HG03135 (cell line): Measurements from ENCODE around the gene REPIN1.
A peak's percentile ranks its signal among the peaks of the same experiment; 100 is the strongest.

ENCODE experiments used
- ATAC-seq: cut with Tn5 transposase; IDR thresholded peaks from one replicate; pipeline ENCODE4 v1.9.1; 2021; ENCODE audit warnings: mild to moderate bottlenecking, moderate library complexity; ENCODE audit not compliant: unreplicated experiment

The REPIN1 gene

GRCh38 chr7:150420242-150420641 lies 51.6 kb downstream of the REPIN1 start:
- ATAC-seq, result no peak

- ATAC-seq, result peak; percentile 89
Observed at GRCh38 chr7:150420987-150421674, 52.5 kb downstream of the REPIN1 start.

GRCh38 chr7:150421831-150422230 lies 53.2 kb downstream of the REPIN1 start:
- no peak for ATAC-seq
